Tibial nerve (tissue), 4 donors: ENCODE measurements around the gene METRN. TPM values are rescaled to one million over a fixed set of nuclear protein-coding genes. Genes with fewer than 3 reads are reported as not detected.

Experiments
- DNase-seq, 2 donors: peaks; one replicate each; pipeline ENCODE4 v3.0.0-alpha.2; 2019; ENCODE audit warnings: low spot score in 2 of 2
- H3K27ac ChIP-seq, 4 donors: fragments of 200-600 bp; sonication (generic) in 3 of 4; one replicate each; pipeline ENCODE4 v1.5.1; 2017 to 2019; ENCODE audit warnings: mild to moderate bottlenecking in 1 of 4
- H3K27me3 ChIP-seq, 2 donors: fragments of 200-600 bp; sonication (generic) in 1 of 2; one replicate each; pipeline versions ENCODE4 v1.5.1 to v1.6.0; 2017 to 2019
- H3K36me3 ChIP-seq, 3 donors: fragments of 200-600 bp; sonication (generic); one replicate each; pipeline ENCODE4 v1.5.1; 2018 to 2019
- H3K4me1 ChIP-seq, 4 donors: fragments of 200-600 bp; sonication (generic) in 3 of 4; one replicate each; pipeline ENCODE4 v1.5.1; 2017 to 2019
- H3K4me3 ChIP-seq, 4 donors: fragments of 200-600 bp; sonication (generic) in 3 of 4; one replicate each; pipeline ENCODE4 v1.5.1; 2017 to 2019; ENCODE audit warnings: mild to moderate bottlenecking in 1 of 4, moderate library complexity in 1 of 4
- H3K9me3 ChIP-seq, 4 donors: fragments of 200-600 bp; sonication (generic) in 3 of 4; one replicate each; pipeline ENCODE4 v1.5.1; 2017 to 2019
- CTCF ChIP-seq, 5 experiments: fragments of 200-600 bp in 3 of 5; fragments of 450-650 bp in 2 of 5; sonication (generic) in 3 of 5; IDR thresholded peaks; one replicate each; pipeline ENCODE4 v1.5.1; 2016 to 2019; ENCODE audit warnings: antibody characterized with exemption in 5 of 5, mild to moderate bottlenecking in 3 of 5, moderate library complexity in 2 of 5
- EP300 ChIP-seq, 2 donors: sonication (generic); formaldehyde crosslinking; IDR thresholded peaks; one replicate each; pipeline ENCODE4 v1.6.1; 2017; ENCODE audit warnings: antibody characterized with exemption in 2 of 2, mild to moderate bottlenecking in 1 of 2
- POLR2A ChIP-seq, 2 donors: fragments of 450-650 bp; IDR thresholded peaks; one replicate each; pipeline ENCODE4 v1.6.1; 2017; ENCODE audit warnings: antibody characterized with exemption in 2 of 2, mild to moderate bottlenecking in 2 of 2, moderate library complexity in 2 of 2
- WGBS, 2 donors: methylation state at CpG; one replicate each; pipeline ENCODE4 v1.1.5; 2018; 5-methylcytosine and 5-hydroxymethylcytosine counted together
- total RNA-seq, 4 donors: library from RNA; depleted of rRNA; stranded (reverse); fragments of >200 nt; gene quantifications; one replicate each; pipeline ENCODE4 v1.1.0, GENCODE V29; 2016

Gene METRN
- total RNA-seq, 4 donors from 2014 or later = 78.8 to 131 (median 108) TPM

DNA sequence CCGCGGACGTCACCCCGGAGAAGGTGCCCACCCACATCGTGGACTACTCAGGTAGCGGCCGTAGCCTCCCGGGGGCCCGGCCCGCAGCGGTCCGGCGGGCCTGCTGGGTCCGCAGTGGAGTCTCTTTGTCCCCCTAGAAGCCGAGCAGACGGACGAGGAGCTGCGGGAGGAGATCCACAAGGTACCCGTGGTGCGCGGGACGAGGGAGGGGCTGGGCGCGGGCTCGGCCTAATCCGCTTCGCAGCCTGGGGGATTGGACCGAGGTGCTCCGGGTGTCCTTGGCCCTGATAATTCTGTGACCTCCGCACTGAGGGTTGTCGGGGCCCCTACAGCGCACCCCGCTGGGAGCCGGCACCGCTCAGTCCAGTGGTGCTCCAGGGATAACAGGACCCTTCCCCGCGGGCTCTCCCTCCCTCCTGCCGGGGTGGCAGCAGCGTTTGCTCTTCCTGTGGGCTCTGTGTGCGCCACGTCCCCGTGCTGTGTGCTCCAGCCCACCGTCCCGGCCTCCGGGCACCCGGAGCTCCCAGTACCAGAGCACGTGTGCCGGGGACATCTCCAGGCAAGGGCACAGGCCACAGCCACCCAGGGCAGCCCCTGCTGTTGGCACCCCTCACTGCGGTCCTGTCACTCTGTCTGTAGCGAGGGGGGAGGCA, 46.3 kb upstream of the METRN start:
- TF ChIP-seq EP300 (IDR thresholded peaks at IDR 0.05) = no peak
- WGBS, 2 donors = 1 to 40% methylated on average over 7 to 14 of the region's 50 CpGs
- peak overlapping the region; percentile 86 to 97 (median 94) for H3K27ac ChIP-seq

DNA sequence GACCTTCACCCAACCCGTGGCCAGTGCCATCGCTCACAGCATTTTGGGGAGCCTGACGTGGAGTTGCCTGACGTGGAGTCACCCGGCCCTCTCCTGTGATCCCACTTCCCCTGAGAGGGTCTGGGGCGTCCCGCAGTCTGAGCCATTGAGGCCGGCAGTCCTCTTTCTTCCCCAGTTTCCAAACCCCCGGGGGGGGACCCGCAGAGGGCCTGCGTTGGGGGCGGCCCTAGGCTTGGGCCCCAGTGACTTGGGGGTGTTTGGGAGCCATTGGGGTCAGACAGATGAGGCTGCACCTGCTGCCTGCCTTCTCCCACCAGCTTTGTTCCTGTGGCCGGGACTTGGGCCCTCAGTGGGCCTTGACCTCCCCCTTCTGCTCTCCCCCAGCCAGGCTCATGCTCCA, 45.3 kb upstream of the METRN start:
- WGBS, 2 donors = 83% methylated on average over 11 to 13 of the region's 13 CpGs
- peaks cover 0 to 57% (median 4%) of the 10 kb centered on the region in 3 donors for H3K36me3 ChIP-seq

More for the DNA sequence above, 46.3 kb upstream of the METRN start:
- H3K4me3 ChIP-seq = peak overlapping the region; percentile 91 to 99 (median 96)
- no peak for DNase-seq
- H3K36me3 ChIP-seq = peaks cover 0 to 47% (median 4%) of the 10 kb centered on the region in 3 donors
- no peaks in the 10 kb centered on the region for H3K27me3 ChIP-seq
- peaks cover 3 to 29% (median 12%) of the 10 kb centered on the region in 4 donors for H3K4me1 ChIP-seq
- H3K9me3 ChIP-seq = no peaks in the 10 kb centered on the region

DNA sequence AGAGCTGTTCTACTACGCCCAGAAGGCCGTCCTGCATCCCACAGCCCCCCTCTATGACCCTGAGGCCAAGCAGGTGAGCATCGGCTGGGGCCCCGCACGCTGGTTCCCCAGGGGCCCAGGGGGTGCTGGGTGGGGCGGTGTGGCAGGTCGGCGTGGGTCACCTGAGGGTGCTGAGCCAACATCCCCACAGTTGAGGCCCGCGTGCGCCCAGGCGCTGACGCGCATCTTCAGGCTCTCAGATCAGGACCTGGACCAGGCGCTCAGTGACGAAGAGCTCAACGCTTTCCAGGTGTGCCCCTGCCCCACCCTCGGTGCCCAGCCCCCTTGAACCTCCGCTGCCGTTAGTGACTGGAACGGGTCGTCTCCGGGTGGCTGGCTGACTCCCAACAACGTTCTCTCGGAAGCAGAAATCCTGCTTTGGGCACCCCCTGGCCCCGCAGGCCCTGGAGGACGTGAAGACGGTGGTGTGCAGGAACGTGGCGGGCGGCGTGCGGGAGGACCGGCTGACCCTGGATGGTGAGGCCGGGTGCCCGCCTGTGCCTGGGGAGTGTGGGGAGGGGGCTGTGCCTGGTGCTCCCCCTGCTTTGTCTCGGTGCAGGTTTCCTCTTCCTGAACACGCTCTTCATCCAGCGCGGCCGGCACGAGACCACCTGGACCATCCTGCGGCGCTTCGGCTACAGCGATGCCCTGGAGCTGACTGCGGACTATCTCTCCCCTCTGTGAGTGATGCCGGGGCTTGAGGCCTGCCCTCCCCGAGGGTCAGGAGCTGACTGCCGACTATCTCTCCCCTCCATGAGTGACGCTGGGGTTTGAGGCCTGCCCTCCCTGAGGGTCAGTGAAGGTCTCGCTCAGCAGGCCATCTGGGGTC, 44.2 kb upstream of the METRN start:
- 90 to 91% methylated on average over 29 to 49 of the region's 52 CpGs for WGBS, 2 donors
- Histone ChIP-seq H3K4me3 (no peak overlapping the region), H3K4me1 (peaks cover 3 to 45% (median 19%) of the 10 kb centered on the region in 4 donors), H3K27ac (no peak overlapping the region), H3K36me3 (peaks cover 0 to 60% (median 4%) of the 10 kb centered on the region in 3 donors), H3K27me3 (no peaks in the 10 kb centered on the region), H3K9me3 (no peaks in the 10 kb centered on the region)
- DNase-seq = no peak
- TF ChIP-seq POLR2A (IDR thresholded peaks at IDR 0.05) (no peak), EP300 (IDR thresholded peaks at IDR 0.05) (no peak), CTCF (IDR thresholded peaks at IDR 0.05) (no peak)

More for the DNA sequence above, 45.3 kb upstream of the METRN start:
- Histone ChIP-seq H3K4me3 (no peak overlapping the region), H3K27me3 (no peaks in the 10 kb centered on the region), H3K27ac (no peak overlapping the region), H3K4me1 (peaks cover 3 to 36% (median 14%) of the 10 kb centered on the region in 4 donors), H3K9me3 (no peaks in the 10 kb centered on the region)
- no peak for TF ChIP-seq POLR2A (IDR thresholded peaks at IDR 0.05)
- TF ChIP-seq EP300 (IDR thresholded peaks at IDR 0.05) = no peak
- no peak for TF ChIP-seq CTCF (IDR thresholded peaks at IDR 0.05)
- DNase-seq = no peak

GRCh38 chr16:671353-672131, 43.4 kb upstream of the METRN start:
- Histone ChIP-seq H3K9me3 (no peaks in the 10 kb centered on the region), H3K27ac (no peak overlapping the region), H3K27me3 (no peaks in the 10 kb centered on the region), H3K36me3 (peaks cover 0 to 60% (median 4%) of the 10 kb centered on the region in 3 donors), H3K4me1 (peaks cover 3 to 52% (median 22%) of the 10 kb centered on the region in 4 donors), H3K4me3 (no peak overlapping the region)
- 83 to 89% methylated on average over 26 to 38 of the region's 40 CpGs for WGBS, 2 donors
- no peak for DNase-seq
- no peak for TF ChIP-seq CTCF (IDR thresholded peaks at IDR 0.05)
- TF ChIP-seq POLR2A (IDR thresholded peaks at IDR 0.05) = no peak
- TF ChIP-seq EP300 (IDR thresholded peaks at IDR 0.05) = no peak

GRCh38 chr16:672371-672770, 42.5 kb upstream of the METRN start:
- WGBS, 2 donors = 91 to 93% methylated on average over 14 to 16 of the region's 19 CpGs
- no peak for DNase-seq
- H3K36me3 ChIP-seq = peaks cover 0 to 60% (median 4%) of the 10 kb centered on the region in 3 donors
- no peaks in the 10 kb centered on the region for H3K9me3 ChIP-seq
- no peak overlapping the region for H3K4me3 ChIP-seq
- H3K27me3 ChIP-seq = no peaks in the 10 kb centered on the region
- H3K27ac ChIP-seq = no peak overlapping the region
- TF ChIP-seq EP300 (IDR thresholded peaks at IDR 0.05) = no peak
- no peak for TF ChIP-seq POLR2A (IDR thresholded peaks at IDR 0.05)
- no peak for TF ChIP-seq CTCF (IDR thresholded peaks at IDR 0.05)
- H3K4me1 ChIP-seq = peaks cover 3 to 47% (median 20%) of the 10 kb centered on the region in 4 donors
